HG03342 (cell line): ENCODE results near the gene NEK6.

Experiments
- ATAC-seq: cut with Tn5 transposase; IDR thresholded peaks from one replicate; pipeline ENCODE4 v1.9.1; 2021; ENCODE audit warnings: mild to moderate bottlenecking, moderate library complexity; ENCODE audit not compliant: unreplicated experiment

The NEK6 gene

GRCh38 chr9:124313940-124314339 lies 56.2 kb downstream of the NEK6 start:
- no peak for ATAC-seq

- ATAC-seq, result no peak
Measured at GRCh38 chr9:124315882-124316281, 58.1 kb downstream of the NEK6 start.

DNA sequence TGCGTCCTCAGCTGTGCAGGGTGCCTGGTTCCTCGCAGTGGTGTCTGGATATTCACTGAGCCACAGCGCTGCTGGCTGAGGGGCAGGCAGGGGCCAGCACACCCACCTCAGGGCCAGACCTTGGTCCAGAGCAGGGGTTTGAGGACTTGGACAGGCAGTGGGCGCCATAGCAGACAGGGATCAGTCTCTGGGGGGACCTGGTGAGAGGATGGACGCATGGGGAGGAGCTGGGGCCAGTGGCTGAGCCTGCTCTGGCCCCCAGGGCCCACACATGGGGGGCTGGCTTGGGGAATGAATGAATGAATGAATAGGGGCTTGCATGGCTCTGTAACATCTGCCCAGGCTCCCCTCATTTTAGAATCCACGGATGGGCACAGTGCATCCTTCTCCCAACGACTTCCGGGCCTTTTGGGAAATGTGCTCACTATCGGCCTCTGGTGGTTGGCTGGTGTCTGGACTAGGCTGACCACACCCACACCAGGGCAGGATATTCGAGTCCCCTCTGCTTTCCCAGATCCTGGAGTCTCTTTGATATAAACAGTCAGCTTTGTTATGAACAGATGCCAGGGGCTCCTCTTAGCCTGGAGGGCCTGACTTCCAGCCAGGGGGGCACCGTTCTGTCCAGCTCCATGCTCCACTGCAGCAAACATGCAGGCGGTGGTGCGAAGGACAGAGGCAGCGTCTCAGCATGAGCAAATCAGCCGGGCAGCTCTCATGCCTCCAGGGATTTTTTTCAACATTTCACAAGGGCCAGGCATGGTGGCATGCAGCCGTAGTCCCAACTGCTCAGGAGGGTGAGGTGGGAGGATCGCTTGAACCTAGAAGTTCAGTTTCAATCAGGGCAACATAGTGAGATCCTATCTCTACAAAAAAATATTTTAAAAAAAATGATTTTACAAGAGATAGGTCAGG lies 62.6 kb downstream of the NEK6 start:
- ATAC-seq, result no peak

DNA sequence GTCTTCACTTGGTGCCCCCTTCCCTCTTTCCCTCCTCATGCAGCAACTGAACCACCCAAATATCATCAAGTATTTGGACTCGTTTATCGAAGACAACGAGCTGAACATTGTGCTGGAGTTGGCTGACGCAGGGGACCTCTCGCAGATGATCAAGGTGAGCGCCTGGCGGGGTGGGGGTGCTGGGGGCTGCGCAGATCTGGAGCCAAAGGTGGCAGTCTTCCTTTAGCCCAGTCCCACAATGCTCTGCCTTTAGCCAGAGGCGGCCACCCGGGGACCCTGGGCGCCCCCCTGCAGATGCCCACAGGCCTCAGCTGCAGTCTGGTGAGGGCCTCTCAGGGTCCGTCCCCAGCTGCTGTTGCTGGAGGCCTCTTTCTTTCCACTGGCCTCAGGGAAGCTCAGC lies 63.7 kb downstream of the NEK6 start:
- no peak for ATAC-seq

- ATAC-seq, result no peak
Measured at GRCh38 chr9:124321935-124322334, 64.2 kb downstream of the NEK6 start.

- no peak for ATAC-seq
Measured at GRCh38 chr9:124322618-124323432, 65.1 kb downstream of the NEK6 start.

GRCh38 chr9:124323904-124324303 lies 66.2 kb downstream of the NEK6 start:
- ATAC-seq, result no peak

DNA sequence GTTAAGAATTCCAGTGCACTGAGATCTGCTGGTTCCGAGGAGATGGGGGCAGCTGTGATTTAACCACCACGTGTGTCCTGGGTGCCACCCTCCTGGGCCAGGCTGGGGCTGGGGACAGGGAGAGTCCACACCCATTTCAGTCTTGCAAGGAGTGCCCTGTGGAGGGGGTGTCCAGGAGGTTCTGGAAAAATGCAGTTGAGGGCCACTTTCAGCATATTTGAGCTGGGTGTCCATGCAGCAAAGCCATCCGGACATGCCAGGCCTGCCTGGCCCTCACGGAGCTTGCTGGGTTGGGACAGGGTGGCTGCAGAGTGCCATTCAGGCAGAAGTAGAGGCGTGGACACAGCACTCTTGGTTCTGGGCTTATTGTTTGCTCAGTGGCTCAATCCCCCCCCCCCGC lies 68.1 kb downstream of the NEK6 start:
- ATAC-seq, result no peak

GRCh38 chr9:124326378-124326777 lies 68.6 kb downstream of the NEK6 start:
- ATAC-seq, result no peak

DNA sequence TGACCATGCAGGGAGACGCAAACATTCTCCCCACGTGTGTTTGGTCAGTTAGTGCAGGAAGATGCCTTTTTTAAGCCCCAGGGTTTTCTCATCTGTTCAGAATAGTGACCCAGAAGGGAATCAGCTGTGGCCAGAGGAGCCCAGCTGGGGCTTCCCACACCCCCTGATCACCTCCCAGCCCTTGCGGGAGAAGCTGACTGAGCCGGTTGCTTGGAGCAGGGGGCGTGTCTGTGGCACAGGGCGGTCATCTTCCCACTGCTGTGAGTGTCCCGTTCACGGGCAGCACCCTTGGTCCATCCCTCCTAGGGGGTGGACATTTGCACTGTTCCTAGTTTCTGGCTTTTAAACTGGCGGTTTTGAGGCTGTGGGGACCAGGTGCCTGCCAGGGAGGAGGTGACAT lies 69.7 kb downstream of the NEK6 start:
- ATAC-seq, result no peak

DNA sequence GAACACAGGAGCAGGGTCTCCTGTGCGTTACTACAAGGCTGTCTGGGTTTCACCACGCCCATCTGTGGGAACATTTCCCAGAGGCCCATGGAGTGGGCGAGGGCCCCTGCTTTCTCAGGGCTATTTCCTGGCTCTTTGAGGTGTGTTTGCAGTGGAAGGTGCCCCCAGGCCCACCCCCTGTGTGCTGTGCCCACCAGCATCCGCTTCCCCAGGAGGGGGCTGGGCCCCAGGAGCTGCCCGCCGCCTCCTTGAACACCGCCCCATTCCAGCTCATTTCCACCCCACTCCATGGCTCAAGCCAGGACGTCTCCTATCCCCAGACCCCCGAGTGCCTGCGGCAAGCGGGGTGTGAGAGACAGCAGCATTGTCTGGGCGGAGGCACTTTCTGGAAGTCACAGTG lies 70.5 kb downstream of the NEK6 start:
- no peak for ATAC-seq

GRCh38 chr9:124329206-124329792 lies 71.5 kb downstream of the NEK6 start:
- no peak for ATAC-seq

DNA sequence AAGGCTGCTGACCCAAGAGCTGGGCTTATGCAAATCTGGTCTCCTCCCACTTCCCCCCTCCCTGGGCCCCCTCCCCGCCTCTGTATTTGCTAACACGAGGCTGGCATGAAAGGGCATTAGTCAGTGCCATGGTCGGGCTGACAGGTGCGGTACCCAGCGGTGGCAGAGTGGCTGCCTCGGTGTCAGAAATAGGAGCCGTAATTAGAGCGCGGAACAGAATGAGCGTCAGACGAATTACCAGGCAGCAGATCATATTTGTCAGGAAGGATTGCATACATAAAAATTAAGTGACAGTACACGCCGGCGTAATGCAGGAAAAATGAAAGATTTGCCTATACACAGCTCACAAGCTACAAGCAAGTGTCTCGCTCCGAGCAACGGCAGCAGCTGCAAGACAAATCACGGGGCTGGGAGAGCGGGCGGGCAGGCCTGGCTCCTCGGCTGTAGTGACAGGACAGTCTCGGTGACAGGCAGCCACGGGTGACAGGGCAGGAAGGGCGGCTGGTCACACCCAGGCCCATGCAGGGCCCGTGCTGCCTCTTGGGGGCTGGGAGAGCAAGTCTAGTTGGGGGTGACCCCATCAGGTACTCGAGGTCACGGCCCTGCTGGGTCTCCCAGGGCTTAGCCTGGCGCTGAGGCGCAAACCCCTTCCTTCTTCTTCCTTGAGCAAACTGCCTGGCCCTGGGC lies 72.4 kb downstream of the NEK6 start:
- no peak for ATAC-seq

GRCh38 chr9:124331580-124331979 lies 73.8 kb downstream of the NEK6 start:
- no peak for ATAC-seq

DNA sequence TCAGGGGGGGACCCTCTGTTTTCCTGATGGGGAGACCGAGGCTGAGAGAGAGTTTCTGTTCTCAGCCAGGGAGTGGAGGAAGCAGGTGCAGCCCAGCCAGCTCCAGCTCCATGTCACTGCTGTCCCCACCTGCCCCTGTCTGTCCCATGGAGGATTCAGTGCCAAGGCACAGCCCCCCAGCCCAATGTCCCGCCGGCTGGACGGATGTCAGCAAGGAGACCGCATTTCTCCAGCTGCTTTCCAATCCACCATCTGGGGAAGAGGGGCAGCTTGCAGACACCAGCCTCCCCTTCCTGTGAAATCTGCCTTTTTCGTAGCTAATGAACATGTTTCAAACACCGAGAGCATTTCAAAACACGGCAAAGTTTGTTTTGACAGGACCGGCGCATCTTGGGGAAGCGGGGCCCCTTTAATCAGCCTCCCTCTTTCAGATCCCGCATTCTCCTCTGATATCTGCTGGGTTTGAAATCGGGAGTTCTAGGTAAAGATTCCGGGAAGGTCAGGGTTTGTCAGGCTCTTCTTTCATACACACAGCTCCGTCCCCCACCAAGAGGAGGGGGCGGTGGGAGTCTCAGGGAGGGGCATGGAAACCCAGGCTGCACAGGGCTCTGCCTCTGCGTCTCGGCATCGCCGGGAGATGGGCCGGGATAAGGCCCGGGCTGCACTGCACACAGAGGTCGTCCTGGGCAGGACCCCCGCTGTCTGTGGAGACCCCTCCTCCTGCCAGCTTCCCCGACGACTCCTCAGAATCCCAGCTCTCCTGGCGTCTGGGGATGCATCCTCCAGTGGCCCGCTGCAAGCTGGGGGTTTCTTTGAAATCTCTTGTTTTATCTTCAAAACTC lies 74.8 kb downstream of the NEK6 start:
- ATAC-seq, result no peak

- ATAC-seq, result no peak
Measured at GRCh38 chr9:124333203-124333579, 75.4 kb downstream of the NEK6 start.

GRCh38 chr9:124334568-124335319 lies 77.0 kb downstream of the NEK6 start:
- ATAC-seq, result no peak

GRCh38 chr9:124335320-124335707 lies 77.6 kb downstream of the NEK6 start:
- ATAC-seq, result no peak

GRCh38 chr9:124337562-124337961 lies 79.8 kb downstream of the NEK6 start:
- ATAC-seq, result no peak
